Stimulated activated CD4-positive, alpha-beta T cell treated with anti-CD3 and anti-CD28 coated beads, Interleukin-4, amount 100 ng/mL, for 24 hours (primary cell): ENCODE measurements around the gene HSPD1.
"Not testable (repeated sequence)": the region's sequence is repeated elsewhere in the genome, so short reads cannot be mapped to it uniquely, and the experiment has no call there.

Experiments
- DNase-seq: peaks from one replicate; pipeline ENCODE4 v3.0.0-alpha.2; 2020

Gene HSPD1

GRCh38 chr2:197495433-197496134 is 4.1 kb downstream of the HSPD1 start:
- no peak for DNase-seq

GRCh38 chr2:197487385-197487784 is 12.3 kb downstream of the HSPD1 start:
- no peak for DNase-seq

DNA sequence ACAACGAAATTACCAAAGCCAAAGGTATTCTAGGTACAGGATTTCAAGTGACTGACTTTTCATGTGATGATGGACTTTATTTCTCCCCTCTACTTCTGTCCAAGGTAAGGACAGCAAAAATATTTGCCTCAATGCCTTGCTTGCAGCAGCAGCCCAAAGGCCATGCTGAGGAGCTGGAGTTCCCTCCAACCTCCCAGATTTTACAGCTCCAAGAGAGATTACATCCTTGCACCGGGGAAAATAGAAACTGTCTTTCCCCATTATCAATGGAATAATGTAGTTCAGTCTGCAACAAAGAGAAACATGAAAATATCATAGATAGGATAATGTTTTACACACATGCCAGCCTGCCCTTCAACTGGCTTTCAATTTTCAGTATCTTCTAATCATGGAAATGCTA is 13.5 kb downstream of the HSPD1 start:
- DNase-seq = no peak

DNA sequence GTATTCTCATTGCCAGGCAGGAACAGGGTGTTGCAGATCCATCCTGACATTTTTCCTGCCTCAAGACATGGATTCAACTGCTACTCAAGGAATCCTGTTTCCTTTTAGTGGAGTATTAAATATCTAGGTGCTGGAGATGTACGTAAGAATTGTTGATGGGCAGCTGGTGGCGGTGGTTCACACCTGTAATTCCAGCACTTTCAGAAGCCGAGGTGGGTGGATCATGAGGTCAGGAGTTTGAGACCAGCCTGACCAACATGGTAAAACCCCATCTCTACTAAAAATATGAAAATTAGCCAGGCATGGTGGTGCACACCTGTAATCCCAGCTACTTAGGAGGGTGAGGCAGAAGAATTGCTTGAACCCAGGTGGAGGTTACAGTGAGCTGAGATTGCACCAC is 15.4 kb downstream of the HSPD1 start:
- not testable (repeated sequence) for DNase-seq

GRCh38 chr2:197480165-197481036 is 19.2 kb downstream of the HSPD1 start:
- no peak for DNase-seq

- no peak for DNase-seq
Measured at GRCh38 chr2:197477797-197478196, 21.8 kb downstream of the HSPD1 start.

DNA sequence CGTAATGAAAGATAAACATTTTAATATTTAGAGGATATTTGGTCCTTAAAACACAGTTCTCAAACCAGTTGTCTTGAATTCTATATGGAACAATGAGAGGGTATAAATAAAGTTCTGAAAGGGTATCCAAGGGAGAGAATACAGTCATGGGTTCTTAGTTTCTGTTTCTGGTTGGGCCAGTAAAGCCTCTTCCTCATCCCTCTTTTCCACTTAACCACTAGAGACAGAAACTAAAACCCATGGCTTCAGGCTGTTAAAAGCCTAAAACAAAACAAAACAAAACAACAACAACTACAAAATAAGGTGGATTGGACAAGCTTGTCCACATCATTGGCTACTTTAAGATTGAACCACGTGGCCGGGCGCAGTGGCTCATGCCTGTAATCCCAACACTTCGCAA is 27.5 kb downstream of the HSPD1 start:
- DNase-seq = no peak

GRCh38 chr2:197464175-197464574 is 35.5 kb downstream of the HSPD1 start:
- no peak for DNase-seq

DNA sequence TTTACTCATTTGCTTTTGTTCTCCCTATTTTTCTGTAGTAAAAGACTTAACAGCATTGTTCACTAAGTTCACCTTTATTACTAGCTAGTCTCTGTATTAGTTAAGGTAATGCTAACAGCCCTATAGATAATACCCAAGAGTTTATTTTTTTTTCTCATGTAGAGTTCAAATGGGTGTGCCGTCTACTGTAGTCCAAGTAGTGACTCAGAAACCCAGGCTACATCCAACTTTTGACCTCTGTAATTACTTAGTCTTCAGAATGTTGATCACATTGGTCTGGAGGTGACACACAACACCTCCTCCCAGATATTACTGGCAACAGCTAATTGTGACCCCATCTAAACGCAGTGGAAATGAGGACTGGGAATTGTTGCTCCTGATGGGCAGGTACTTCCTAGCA is 38.6 kb downstream of the HSPD1 start:
- DNase-seq = no peak

DNA sequence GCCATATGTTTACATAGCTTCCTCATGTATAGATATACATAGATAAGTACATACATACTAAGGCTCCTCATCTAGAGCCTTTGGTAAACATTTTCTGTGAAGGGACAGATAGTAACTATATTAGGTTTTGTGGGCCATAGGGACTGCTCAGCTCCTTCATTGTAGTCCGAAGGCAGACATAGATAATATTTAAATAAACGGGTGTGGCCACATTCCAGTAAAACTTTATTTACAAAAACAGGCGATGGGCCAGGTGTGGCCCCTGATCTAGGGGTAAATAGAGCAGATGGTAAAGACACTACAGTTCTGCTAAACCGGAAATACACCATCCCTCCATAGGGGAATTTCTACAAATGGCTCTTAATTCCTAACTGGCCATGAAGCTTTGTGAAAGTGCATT is 39.0 kb downstream of the HSPD1 start:
- no peak for DNase-seq

GRCh38 chr2:197455428-197455827 is 44.2 kb downstream of the HSPD1 start:
- DNase-seq = no peak

DNA sequence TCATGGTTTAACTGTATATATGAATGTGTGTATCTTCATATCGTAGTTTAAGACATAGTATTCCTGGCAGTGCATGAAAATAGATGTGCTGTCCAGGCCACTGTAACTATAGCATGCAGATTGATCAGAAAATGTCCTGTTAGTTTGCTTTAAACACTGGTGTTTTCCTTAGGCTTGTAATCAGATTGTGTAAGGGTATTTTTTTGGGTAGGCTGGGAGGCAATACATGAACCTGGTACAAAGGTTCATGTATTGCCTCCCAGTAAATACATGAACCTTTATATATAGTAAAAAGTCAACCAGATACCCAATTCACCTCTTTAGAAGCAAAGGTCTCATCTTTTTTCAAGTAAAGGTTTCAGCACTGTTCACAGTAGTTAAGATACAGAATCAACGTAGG is 44.7 kb downstream of the HSPD1 start:
- no peak for DNase-seq

DNA sequence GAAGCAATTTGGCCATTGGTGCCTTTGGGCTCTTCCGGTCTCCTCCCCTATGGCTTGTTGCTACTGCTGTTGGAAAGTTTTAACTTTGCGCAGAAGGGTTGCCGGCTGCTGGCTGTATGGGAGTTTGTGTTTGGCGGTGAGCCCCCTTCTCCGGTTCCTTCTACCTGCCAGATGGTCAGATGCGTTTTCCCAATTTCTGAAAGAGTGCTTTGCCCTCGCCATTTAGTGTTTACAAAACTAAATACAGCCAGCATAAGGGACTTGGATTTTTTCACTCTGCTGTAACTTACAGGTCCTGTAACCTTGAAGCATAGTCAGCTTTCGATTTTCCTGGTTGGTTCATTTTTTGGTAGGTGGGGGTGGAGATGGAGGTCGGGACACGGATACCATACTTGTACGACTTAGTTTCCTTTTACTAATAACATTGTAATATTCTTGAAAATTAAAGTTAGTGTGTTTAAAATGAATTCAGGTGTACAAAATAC is 45.7 kb downstream of the HSPD1 start:
- DNase-seq = no peak

GRCh38 chr2:197453123-197453913 is 46.3 kb downstream of the HSPD1 start, which contains the start of gene COQ10B:
TSS of gene COQ10B (plus strand) at chr2:197453552. CDS start at chr2:197453561, 9 bp downstream.
- peak; percentile 99 for DNase-seq

DNA sequence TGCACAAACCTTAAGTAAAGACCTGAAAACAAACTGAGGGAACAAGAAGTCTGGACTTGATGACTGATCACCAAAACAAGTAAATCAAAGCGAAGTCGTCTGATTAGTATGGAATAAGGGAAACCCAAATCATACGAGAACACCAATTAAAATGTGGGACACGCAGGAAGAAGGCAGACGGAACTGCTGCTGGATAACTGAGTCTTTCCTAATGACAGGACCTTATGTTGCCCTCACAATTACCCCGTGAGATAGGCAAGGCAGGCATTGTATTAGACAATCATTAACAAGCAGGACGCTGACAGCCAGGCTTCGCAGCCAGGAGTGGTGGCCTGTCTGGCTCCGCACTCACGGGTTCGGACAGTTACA is 46.9 kb downstream of the HSPD1 start:
- no peak for DNase-seq

- not testable (repeated sequence) for DNase-seq
Measured at GRCh38 chr2:197450935-197451358, 48.7 kb downstream of the HSPD1 start.

DNA sequence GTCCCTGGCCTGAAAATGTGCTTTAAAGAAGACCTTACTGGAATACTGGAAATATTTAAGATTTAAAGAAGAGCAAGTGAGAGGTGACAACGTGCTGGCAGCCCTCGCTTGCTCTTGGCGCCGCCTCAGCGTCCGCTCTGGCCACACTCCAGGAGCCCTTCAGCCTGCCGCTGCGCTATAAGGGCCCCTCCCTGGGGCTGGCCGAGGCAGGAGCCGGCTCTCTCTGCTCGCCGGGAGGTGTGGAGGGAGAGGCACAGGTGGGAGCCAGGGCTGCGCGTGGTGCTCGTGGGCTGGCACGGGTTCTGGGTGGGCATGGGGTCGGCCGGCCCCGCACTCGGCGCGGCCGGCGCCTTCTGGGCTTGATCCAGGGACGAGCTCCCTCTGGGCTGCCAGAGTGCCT is 49.2 kb downstream of the HSPD1 start:
- no peak for DNase-seq

DNA sequence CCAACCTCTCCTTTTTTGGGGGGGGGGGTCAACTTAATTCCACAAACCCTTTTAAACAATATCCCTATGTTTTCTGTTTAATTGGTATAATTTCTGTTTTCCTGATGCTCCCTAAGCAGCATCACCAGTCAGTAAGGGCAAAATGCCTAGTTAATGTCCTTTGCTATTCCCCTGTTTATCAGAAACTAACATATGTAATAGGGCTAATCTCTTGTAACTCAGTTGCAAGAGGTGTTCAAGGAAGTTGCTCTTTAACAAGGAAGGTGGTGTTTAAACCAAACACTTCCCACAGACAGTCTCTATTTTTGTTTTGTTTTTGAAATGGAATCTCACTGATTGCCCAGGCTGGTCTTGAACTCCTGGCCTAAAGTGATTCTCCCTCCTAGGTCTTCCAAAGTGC is 52.8 kb downstream of the HSPD1 start:
- DNase-seq = no peak

GRCh38 chr2:197445746-197446145 is 53.9 kb downstream of the HSPD1 start:
- no peak for DNase-seq

GRCh38 chr2:197442857-197443256 is 56.8 kb downstream of the HSPD1 start:
- DNase-seq = no peak

GRCh38 chr2:197437380-197437779 is 62.3 kb downstream of the HSPD1 start:
- DNase-seq = no peak
